ENCODE results near the gene NTM.

NTM gene

DNA sequence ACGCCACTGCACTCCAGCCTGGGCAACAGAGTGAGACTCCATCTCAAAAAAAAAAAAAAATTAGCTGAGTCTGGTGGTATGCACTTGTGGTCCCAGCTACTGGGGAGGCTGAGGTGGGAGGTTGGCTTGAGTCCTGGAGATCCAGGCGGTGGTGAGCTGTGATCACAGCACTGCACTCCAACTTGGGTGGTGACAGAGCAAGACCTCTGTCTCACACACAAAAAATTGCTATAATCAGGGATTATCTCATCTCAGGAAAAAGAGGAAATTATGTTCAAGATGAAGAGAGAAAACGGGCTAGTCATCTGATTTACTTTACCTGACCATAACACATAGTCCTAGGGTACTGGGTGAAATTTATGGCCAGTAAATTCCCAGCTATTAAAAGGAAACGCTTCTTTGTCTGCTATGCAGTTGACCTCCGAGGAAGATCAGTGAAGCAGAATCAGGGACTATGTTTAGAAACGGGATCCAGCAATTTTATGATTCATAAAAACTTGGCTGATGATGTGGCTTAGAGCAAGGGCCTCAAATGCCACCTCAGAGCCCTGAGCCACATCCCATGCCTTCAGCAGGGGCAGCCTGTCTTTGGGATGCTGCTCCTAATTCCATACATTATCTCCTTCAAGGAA lies 386.2 kb downstream of the NTM start:
- DNase-seq = no peak

DNA sequence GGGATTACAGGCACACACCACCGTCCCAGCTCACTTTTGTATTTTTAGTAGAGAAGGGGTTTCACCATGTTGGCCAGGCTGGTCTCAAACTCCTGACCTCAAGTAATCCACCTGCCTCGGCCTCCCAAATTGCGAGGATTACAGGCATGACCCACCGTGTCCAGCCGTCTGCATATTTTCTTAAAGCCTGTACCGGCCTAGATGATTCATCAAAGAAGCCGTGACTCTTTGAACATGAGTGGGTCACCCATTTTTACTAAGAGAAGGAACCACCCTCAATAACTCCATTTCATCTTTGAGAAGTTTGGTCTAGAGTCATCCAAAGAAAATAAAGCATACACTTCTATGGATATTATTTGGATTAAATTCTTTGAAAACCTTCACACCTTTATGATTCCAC lies 388.3 kb downstream of the NTM start:
- DNase-seq = no peak

DNA sequence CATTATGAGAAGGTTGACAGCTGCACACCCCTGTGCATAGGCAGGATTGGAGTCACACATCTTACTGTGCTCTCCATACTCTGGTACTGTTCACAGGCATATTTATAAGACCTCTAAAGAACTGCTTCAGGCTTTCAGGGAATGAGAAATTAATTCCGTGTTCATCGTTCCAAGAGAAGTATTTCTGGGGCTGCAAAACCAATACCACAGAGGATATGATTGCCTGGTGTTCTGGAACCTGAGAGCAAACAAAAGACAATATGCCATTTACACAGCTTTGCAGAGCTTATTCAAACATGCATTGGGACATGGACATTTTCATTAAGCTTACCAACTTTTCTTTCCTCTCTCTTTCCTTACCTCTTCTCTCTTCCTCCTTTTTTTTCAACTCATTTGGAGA lies 388.7 kb downstream of the NTM start:
- DNase-seq = no peak

DNA sequence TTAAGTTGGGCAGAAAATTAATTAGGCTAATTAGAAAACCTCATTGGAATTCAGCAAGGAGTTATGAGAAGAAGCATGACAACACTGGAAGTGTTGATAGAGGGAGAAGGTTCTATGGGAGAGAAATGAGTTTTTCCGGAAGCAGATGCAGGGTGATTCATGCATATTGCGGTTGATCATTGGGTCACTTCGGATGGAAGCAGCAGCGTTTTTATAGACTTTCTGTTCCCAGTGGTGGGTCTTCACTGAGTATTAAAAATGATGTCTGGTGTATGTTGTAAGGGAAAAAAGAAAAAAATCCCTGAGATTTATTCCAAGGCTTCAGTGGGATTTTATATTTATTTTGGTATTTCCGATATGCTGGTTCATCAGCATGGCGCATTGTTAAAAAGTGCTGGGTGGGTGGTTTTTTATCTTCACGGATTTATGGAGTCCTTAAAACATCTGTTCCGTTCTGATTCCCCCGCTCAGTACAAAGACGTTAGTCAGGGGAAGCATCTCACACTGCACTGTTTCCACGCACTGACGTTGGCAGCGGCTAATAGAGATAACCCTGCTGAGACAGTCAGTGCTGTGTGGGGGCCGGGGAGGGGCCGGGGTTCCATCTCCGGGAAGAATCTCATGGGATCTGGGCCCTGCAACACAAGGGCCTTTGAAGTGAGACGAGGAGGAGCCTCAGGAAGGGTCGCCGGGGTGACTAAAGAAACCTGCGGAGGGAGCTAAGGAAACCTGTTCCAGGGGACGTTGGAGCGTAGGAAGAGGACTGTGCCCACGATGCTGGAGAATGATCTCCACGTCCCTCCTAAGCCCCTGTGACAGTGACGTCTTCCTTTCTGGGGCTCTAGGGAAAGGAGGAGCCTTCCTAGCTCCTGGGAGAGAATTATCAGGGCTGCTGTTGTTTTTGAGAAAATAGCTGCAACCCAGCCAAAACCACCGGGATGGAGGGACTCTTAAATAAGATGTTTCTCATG lies 390.0 kb downstream of the NTM start:
- no peak for DNase-seq

DNA sequence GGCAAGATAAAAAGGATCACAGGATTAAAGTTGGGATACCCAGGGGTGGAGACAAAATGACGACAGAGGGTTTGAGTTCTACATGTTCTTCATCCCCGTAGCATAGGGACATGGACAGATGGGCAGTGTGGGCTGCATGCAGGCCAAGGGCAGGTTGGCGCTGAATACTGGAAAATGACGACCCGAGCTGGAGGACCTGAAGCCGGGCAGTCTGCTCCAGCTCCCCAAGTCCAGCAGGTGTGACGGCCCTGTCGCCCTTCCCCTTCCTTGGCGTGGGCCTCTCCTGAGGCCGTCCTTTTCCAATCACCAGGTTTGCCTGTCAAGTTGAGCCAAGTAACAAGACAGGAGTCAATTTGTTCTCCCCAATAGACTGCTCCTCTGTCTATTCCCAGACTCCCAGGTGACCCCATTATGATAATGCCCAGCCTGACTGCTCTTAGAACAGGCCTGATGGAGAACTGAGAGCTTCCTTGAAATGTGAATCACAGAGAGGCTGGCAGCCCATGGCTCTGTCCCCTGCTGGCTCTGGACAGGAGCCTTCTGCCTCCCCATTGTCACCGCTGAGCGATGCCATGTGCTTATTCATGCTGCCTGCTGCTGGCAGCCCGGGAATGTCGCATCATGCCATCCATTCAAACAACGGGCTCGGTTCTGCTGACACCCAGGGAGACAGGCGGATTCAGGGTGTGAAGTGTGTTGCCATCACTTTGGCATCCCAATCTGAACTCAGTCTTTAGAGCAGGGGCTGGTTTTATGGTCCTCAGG lies 392.1 kb downstream of the NTM start:
- no peak for DNase-seq

DNA sequence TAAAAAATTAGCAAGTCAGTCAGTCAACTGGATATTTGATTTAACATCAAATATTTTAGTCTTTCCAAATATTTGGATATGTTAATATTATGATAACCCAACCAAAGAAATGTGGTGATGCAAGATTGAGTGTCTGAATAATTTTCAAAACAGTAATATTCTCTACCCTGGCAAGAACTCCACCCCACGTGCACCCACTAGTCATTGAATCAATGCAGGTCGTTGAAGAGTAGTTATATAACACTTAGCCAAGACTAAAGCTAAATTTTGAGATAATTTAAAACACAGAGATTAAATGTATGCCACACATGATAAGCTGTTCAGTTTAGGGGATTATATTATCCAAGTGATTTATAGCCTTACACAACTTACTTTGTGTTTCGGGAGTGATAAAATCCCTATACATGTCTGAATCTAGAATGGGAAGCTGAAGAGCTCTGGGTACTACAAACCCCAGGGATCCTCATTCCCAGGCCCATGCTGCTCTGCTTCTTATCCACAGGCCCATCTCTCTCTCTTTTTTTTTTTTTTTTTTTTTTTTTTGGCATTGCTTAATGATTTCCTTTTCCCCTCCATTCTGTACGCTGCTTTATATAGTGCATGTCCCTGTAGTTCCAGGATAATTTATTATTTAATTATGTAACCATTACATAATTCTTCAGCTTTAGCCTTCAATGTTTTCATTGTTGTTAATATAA lies 392.9 kb downstream of the NTM start:
- DNase-seq = no peak

DNA sequence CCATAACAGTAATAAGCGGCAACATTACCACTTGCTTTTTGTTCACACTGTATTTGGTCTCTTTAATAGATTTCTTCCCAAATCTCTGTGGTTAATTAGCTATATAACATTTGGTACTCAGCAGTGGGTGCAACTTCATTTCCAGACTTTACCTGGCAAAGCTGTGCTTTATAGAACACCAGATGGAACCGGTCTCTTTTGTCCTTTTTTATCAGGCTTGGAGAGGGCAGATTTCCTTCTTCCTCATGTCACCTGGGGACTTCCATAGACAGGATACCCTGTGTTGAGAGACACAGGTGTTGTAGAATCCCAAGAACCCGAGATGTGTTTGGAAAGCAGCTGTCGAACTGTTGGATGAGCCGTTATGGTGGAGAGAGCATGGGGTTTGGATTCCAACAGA lies 393.7 kb downstream of the NTM start:
- no peak for DNase-seq

DNA sequence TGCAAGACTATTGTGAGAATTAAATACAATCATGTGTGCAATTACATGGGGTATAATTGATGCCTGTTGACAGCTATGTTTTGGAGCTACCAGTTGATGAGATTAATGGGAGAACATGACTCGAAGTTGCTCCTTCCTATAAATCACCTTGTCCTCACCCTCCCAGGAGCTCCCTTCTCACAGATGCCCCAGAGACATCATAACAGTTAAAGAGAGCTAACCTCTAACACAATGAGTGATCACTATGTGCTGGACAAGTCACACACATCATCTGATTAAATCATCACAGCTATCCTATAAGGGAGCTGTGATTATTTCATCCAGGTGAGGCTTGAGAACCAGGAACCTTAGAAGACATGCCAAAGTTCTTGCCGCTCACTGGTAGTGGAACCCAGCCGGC lies 394.2 kb downstream of the NTM start:
- no peak for DNase-seq

DNA sequence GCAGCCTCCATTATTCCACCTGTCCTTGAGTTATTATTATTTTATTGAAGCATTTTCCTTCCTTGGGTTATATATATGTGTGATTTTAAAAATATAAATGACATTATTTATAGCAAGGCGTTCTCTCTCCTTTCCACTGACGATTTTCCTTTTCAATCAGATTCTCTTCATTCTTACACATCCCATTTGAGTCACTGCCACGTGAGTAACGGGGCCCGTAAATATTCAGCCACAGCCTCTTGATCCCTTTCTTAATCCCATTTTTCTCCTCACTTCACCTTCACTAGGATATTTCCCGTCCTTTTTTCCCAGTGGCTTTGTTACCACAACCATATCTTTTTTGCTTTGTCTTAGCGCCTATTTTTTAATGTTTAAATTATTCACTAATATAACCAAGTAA lies 396.2 kb downstream of the NTM start:
- no peak for DNase-seq

DNA sequence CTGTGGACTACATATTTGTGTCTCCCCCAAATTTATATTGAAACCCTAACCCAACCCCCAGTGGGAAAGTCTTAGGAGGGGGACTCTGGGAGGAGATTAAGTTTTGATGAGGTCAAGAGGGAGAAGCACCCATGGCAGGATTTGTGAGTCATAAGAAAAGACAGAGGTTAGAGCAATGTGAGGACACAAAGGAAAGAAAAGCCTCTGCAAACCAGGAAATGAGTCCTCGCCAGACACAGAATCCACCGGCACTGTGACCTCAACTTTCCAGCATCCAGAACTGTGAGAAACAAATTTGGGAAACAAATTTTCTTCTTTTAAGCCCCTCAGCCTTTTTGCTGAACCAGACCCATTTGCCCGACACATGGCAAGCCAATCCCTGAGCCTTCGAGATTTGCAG lies 397.0 kb downstream of the NTM start:
- DNase-seq = no peak

DNA sequence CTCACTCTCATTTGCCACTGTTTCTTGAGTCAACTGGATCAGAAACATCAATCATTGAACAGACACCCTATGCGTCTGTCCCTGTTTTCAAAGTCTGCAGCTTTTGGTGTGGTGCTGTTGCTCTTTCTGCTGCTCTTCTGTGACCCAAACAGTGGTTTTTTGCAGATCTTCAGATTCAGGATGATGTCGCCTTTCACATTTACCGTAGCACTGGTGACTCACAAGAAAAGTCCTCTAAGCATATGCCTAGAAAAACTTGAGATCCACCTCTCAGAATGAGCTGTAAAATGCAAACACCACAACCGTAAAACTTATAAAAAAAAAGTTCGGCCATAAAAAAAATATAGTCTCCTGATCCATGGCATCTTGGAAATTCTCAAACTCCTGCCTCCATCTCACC lies 400.4 kb downstream of the NTM start:
- DNase-seq = no peak

DNA sequence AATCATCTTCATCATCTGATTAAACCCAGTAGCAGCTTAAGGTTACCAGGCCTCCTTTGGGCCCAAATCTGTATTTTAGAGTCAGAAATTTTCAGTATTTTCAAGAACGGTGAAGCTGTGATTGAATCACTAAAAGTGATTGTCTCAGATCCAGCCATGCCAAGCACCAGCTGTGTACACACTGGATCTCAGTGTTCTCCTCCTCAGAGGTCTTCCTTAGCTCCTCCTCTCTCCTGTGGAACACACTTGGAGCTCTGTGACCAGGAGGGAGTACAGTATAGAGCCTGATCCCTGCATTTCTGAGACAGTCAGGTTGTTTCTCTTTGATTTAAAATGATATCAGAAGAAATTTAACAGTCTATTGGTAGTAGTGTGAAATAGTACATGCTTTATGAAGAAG lies 401.1 kb downstream of the NTM start:
- no peak for DNase-seq

DNA sequence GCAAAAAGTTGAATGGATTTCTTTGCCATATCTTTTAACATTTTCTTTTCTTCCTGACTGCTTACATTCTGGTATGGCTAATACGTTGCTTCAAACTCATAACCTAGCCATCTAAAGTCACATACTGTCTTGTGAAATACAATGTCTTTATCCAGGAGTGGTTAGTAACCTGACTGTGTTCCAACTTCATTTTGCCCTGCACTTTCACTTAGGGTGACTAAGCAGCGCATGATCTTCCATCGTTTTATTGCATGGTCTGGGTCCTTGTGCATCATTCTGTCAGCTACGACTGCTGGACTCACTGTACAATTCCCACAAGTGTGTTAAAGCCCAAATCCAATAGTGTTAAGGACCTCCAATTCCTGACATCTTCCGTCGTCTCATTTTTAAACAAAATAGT lies 403.2 kb downstream of the NTM start:
- DNase-seq = no peak

DNA sequence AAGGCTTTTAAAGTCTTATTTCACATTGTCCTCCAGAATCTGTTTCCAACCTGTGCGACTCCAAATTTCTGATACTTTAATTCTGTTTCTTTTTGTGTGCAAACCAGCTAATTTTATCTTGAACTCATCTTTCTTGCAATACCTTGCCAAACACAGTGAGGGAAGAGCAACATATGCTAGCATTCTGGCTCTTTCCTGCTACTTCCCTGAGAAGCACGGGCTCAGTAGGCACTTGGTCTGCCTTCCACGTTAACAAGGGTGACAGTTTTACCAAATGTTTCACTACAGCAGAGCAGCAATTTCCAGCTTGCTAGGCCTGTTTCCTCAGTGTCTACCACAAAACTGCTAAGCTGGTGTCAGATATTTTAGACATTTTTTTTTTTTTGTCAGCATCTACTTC lies 405.8 kb downstream of the NTM start:
- no peak for DNase-seq

DNA sequence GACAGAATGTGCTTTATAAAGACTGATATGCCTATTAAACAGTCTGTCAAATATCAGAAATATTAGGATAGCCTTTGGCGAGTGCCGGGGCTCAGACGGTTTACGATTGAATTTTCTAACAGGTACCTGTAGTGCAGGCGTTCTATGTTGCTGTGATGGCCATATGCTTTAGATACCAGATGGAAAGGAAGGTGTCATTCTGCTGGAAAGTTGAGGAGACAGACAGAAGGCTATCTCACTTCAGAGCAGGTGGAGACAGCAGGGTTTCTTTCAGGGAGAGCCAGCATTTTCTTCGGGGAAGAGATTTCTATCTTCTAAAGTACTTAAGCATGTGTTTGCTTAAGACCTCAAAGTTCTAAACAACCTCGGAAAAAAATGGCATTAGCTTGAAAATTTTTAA lies 415.4 kb downstream of the NTM start:
- no peak for DNase-seq

DNA sequence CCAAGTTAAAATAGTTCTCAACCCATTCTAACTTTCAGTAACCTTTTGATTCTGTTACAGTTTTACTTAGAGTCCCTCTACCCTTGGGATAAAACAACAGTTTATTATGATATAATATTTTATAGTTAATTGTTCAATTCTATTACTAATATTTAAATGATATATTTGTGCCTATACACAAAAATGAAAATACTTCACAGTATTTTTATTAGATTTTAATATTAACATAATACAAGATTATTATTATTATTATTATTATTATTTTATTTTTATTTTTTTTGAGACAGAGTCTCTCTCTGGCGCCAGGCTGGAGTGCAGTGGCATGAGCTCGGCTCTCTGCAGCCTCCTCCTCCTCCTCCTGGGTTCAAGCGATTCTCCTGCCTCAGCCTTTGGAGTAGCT lies 416.7 kb downstream of the NTM start:
- no peak for DNase-seq

DNA sequence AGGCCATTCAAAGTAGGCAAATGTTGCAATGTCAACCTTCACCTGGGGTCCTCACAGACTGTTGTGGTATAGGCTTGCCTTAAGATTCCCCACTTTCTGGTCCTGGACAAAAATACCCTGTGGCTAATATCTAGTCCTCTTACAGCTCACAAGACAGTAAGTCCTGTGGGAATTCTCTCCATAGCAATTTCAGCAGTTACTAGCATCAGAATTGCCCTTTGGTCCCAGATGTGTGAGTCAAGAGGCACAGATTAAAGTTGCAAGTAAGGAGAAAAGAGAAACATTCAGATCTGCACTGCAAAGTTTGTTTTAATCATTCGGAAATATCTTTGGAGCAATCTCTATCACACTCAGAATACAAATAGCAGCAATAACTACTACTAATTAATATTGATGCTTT lies 420.2 kb downstream of the NTM start:
- no peak for DNase-seq

DNA sequence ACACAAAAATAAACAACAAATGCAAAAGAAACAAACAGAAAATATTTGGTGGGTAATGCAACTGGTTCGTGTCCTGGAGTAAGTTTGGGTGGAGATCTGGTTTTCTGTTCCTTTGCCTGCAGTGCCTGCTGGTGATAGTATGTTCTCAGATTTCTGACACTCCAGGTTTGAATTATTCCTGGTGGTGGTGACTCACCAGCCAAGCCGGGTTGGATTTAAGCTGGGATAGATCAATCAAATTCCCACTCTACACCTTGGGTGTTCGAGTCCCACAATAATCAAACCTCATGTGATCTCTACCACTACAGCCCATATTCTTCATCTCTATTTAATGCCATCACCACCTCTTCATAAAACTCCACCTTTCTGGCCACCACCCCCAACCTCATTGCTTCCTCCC lies 421.8 kb downstream of the NTM start:
- no peak for DNase-seq

DNA sequence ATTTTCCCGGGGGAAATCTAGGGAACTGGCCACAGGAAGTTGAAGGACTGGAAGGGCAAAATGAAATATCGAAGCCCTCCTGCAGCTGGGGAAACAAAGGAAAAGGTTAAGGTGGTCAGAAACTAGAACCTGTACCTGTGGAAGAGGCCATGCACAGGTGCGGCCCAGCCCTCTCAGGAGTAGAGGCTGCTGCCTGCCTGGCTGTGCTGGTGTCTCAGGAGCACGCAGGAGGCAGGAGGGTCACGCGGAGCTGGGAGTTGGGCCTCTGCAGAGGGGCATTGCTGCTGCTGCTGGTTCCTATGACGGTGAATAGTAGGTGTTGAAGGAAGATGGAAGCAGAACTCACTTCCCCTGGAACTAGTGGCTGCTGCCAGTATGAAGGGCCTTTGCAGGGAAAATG lies 425.7 kb downstream of the NTM start:
- DNase-seq = no peak

DNA sequence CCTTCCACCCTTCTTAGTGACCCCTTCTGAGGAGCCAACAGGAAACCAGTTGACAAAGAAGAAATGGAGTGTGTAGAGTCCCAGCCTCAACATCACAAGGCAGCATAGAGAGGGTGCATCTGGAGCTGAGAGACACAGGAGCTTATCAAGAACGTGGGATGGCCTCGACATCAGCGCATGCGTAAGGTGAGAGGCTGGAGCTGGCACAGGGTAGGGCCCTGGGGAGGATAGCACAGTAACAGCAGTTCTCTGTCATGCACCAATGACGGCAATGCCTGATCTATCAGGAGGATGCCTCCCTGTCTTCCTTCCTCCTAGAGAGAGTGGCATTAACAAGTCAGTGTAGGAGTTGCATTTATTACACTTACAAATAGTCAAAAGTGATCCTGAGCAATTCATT lies 426.1 kb downstream of the NTM start:
- no peak for DNase-seq

DNA sequence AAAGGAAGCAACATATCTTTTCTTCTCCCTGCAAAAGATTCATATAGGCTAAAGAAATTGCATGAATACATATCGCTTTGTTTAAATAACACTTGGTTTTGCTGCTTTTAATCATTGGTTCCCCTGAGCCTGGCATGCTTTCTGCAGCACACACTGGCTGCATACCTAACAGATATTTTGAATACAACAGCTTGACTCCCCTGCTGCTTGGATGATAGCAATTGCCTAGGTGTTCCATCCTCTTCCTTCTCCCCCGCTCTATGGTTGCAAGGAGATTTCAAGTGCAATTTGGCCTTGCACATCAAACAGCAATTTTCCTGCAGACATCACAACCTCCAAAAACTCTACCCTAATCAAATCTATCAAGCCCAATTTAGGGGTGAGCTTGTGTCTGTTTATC lies 430.0 kb downstream of the NTM start:
- DNase-seq = no peak

DNA sequence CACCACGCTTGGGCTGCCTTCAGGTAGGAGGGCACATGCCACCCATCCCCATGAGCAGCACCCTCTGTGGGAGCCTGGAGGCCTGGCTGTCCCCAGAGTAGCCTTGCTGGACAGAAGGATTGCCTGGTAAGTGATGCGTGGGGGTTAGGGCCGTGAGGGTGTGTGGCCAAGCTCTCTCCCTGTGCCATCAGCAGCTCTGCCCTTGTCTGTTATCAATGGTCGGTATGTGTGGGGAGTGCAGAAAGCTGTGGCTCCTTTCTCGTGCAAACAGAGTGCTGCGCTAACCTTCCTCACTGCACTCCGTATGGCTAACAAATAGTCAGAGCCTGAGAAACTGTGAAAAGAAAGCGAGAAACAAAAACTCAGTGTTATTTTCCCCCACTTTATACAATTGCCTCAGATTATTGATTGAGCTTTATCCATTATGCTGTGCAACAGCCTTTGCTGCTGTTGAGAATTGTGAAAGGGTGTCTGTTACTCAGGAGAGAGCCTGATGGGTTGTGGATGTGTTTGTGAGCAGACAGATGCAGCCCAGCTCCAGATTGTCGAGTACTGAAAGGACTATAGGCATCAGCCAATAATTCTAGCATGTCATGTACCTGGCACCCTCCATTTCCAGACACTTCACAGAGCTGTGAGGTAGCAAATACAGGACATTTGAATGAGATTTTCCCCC lies 432.2 kb downstream of the NTM start:
- no peak for DNase-seq

DNA sequence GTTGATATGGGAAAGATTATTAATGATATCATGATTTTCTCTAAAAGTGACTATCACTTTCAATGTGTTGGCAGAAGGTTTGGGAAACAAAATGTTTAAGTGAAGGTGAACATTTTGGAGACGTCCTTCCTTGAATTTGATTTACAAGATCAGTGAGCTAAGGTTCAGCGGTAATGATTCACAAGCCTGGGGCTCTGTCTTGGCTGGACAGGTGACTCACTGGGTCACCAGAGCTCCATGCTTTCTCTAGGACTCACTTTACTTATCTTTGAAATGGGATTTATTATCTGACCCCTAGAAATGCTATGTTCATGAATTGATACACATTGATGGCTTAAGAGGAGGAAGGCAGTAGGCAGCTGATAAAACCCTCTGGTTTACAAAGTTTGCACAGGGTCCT lies 437.5 kb downstream of the NTM start:
- DNase-seq = no peak
